ENCODE measurements around the gene GPR132. TPM values are rescaled to one million over a fixed set of nuclear protein-coding genes. Genes with fewer than 3 reads are reported as not detected.

GPR132 gene
- total RNA-seq, 1 experiment from 2014 or later: not detected

- BruUV-seq (replicated peaks): no TSS peak
- no peaks in the 10 kb centered on the region for H3K9me3 Mint-ChIP-seq (ENCODE audit: unreplicated experiment)
- no peak overlapping the region for H3K27ac Mint-ChIP-seq (ENCODE audit: unreplicated experiment)
- DNase-seq: no peak
- no peak overlapping the region for H3K4me3 Mint-ChIP-seq (ENCODE audit: unreplicated experiment)
- Histone ChIP-seq H3K27me3 (replicated peaks; ENCODE audit: control insufficient read depth, insufficient read depth, low read length) (no peaks in the 10 kb centered on the region), H3K36me3 (ENCODE audit: control insufficient read depth, insufficient read depth, low read length) (no peaks in the 10 kb centered on the region), H3K9me3 (no peaks in the 10 kb centered on the region), H3K4me1 (peaks cover 17% of the 10 kb centered on the region), H3K4me3 (ENCODE audit: low read depth, low read length) (no peak overlapping the region)
- no peaks in the 10 kb centered on the region for H3K27me3 Mint-ChIP-seq (ENCODE audit: insufficient read depth, unreplicated experiment)
- CTCF ChIA-PET: interaction anchor here (0.8 kb wide), 1 partner anchor 128 kb away, joined by 4 read pairs; no protein-coding TSS in a partner anchor
- POLR2A ChIA-PET: no interaction called here
- peaks cover 14% of the 10 kb centered on the region for H3K4me1 Mint-ChIP-seq (ENCODE audit: low read depth, unreplicated experiment)
- intact Hi-C loops (cut with micrococcal nuclease; ENCODE audit: unreplicated experiment): no loop called here
- TF ChIP-seq CTCF (IDR thresholded peaks at IDR 0.05; ENCODE audit: insufficient read depth in 1 of 2, low read depth in 1 of 2, low read length in 1 of 2, severe bottlenecking in 1 of 2, unreplicated experiment in 1 of 2): no peak
- no peaks in the 10 kb centered on the region for H3K36me3 Mint-ChIP-seq (ENCODE audit: insufficient read depth, unreplicated experiment)
These were observed 4.3 kb downstream of the GPR132 start for GRCh38 chr14:105060751-105061427.

GRCh38 chr14:105059925-105060565, 5.2 kb downstream of the GPR132 start:
- H3K9me3 Mint-ChIP-seq (ENCODE audit: unreplicated experiment): no peaks in the 10 kb centered on the region
- peaks cover 9% of the 10 kb centered on the region for H3K4me1 ChIP-seq
- no peaks in the 10 kb centered on the region for H3K36me3 ChIP-seq (ENCODE audit: control insufficient read depth, insufficient read depth, low read length)
- no peaks in the 10 kb centered on the region for H3K36me3 Mint-ChIP-seq (ENCODE audit: insufficient read depth, unreplicated experiment)
- no peak for TF ChIP-seq CTCF (IDR thresholded peaks at IDR 0.05; ENCODE audit: insufficient read depth in 1 of 2, low read depth in 1 of 2, low read length in 1 of 2, severe bottlenecking in 1 of 2, unreplicated experiment in 1 of 2)
- H3K4me3 ChIP-seq (ENCODE audit: low read depth, low read length): no peak overlapping the region
- H3K9me3 ChIP-seq: no peaks in the 10 kb centered on the region
- H3K4me1 Mint-ChIP-seq (ENCODE audit: low read depth, unreplicated experiment): peaks cover 14% of the 10 kb centered on the region
- no peak for DNase-seq
- intact Hi-C loops (cut with micrococcal nuclease; ENCODE audit: unreplicated experiment): no loop called here
- H3K27ac Mint-ChIP-seq (ENCODE audit: unreplicated experiment): no peak overlapping the region
- no peaks in the 10 kb centered on the region for H3K27me3 ChIP-seq (replicated peaks; ENCODE audit: control insufficient read depth, insufficient read depth, low read length)
- H3K27me3 Mint-ChIP-seq (ENCODE audit: insufficient read depth, unreplicated experiment): no peaks in the 10 kb centered on the region
- POLR2A ChIA-PET: interaction anchor here (0.9 kb wide), 1 partner anchor 26 kb away, joined by 4 read pairs; no protein-coding TSS in a partner anchor
- CTCF ChIA-PET: interaction anchor here (1.0 to 1.1 kb wide), 2 partner anchors 22 to 26 kb away, joined by 3 to 6 read pairs; no protein-coding TSS in a partner anchor
- no TSS peak for BruUV-seq (replicated peaks)
- no peak overlapping the region for H3K4me3 Mint-ChIP-seq (ENCODE audit: unreplicated experiment)

GRCh38 chr14:105059035-105059924, 6.0 kb downstream of the GPR132 start:
- intact Hi-C loops (cut with micrococcal nuclease; ENCODE audit: unreplicated experiment): no loop called here
- H3K4me3 Mint-ChIP-seq (ENCODE audit: unreplicated experiment): no peak overlapping the region
- ChIA-PET POLR2A (interaction anchor here (0.9 kb wide), 1 partner anchor 25 kb away, joined by 4 read pairs; no protein-coding TSS in a partner anchor), CTCF (interaction anchor here (1.0 to 1.1 kb wide), 2 partner anchors 23 to 27 kb away, joined by 3 to 6 read pairs; no protein-coding TSS in a partner anchor)
- Histone ChIP-seq H3K4me1 (peaks cover 1% of the 10 kb centered on the region), H3K9me3 (no peaks in the 10 kb centered on the region), H3K36me3 (ENCODE audit: control insufficient read depth, insufficient read depth, low read length) (no peaks in the 10 kb centered on the region), H3K4me3 (ENCODE audit: low read depth, low read length) (no peak overlapping the region), H3K27me3 (replicated peaks; ENCODE audit: control insufficient read depth, insufficient read depth, low read length) (no peaks in the 10 kb centered on the region)
- H3K4me1 Mint-ChIP-seq (ENCODE audit: low read depth, unreplicated experiment): peaks cover 6% of the 10 kb centered on the region
- no peak overlapping the region for H3K27ac Mint-ChIP-seq (ENCODE audit: unreplicated experiment)
- H3K36me3 Mint-ChIP-seq (ENCODE audit: insufficient read depth, unreplicated experiment): no peaks in the 10 kb centered on the region
- DNase-seq: peak in 1 of 2 experiments; percentile 27
- no peaks in the 10 kb centered on the region for H3K9me3 Mint-ChIP-seq (ENCODE audit: unreplicated experiment)
- no TSS peak for BruUV-seq (replicated peaks)
- no peaks in the 10 kb centered on the region for H3K27me3 Mint-ChIP-seq (ENCODE audit: insufficient read depth, unreplicated experiment)
- TF ChIP-seq CTCF (IDR thresholded peaks at IDR 0.05; ENCODE audit: insufficient read depth in 1 of 2, low read depth in 1 of 2, low read length in 1 of 2, severe bottlenecking in 1 of 2, unreplicated experiment in 1 of 2): peak in 1 of 2 experiments; percentile 40
